Sigmoid colon (tissue), 7 donors: ENCODE data around the gene DHX29. TPM values are rescaled to one million over a fixed set of nuclear protein-coding genes. Genes with fewer than 3 reads are reported as not detected.

Experiments
- DNase-seq: peaks from one replicate; pipeline ENCODE4 v3.0.0-alpha.2; 2019
- H3K27ac ChIP-seq, 4 donors: fragments of 200-600 bp; sonication (generic); one replicate each; pipeline ENCODE4 v1.5.1; 2016 to 2019; ENCODE audit warnings: mild to moderate bottlenecking in 1 of 4
- H3K27me3 ChIP-seq, 3 donors: fragments of 200-600 bp; sonication (generic); one replicate each; pipeline ENCODE4 v1.5.1; 2019; ENCODE audit warnings: mild to moderate bottlenecking in 1 of 3
- H3K36me3 ChIP-seq, 4 donors: fragments of 200-600 bp; sonication (generic); one replicate each; pipeline ENCODE4 v1.5.1; 2016 to 2019
- H3K4me1 ChIP-seq, 4 donors: fragments of 200-600 bp; sonication (generic); one replicate each; pipeline ENCODE4 v1.5.1; 2017 to 2019
- H3K4me3 ChIP-seq, 4 donors: fragments of 200-600 bp; sonication (generic); one replicate each; pipeline ENCODE4 v1.5.1; 2017 to 2019; ENCODE audit warnings: mild to moderate bottlenecking in 2 of 4, moderate library complexity in 1 of 4
- H3K9me3 ChIP-seq, 4 donors: fragments of 200-600 bp in 3 of 4; sonication (generic) in 3 of 4; one replicate each; pipeline versions ENCODE4 v1.5.1 to v1.6.1; 2013 to 2019
- CTCF ChIP-seq, 4 experiments: fragments of 450-650 bp in 3 of 4; fragments of 200-600 bp in 1 of 4; IDR thresholded peaks; one replicate each; pipeline ENCODE4 v1.5.1; 2016 to 2019; ENCODE audit warnings: antibody characterized with exemption in 4 of 4, mild to moderate bottlenecking in 3 of 4, moderate library complexity in 2 of 4
- EP300 ChIP-seq, 4 donors: sonication (generic); formaldehyde crosslinking; IDR thresholded peaks; one replicate each; pipeline ENCODE4 v1.6.1; 2017; ENCODE audit warnings: antibody characterized with exemption in 4 of 4
- POLR2A ChIP-seq, 2 donors: fragments of 450-650 bp; IDR thresholded peaks; one replicate each; pipeline ENCODE4 v1.6.1; 2016; ENCODE audit warnings: antibody characterized with exemption in 2 of 2, mild to moderate bottlenecking in 2 of 2, moderate library complexity in 2 of 2
- POLR2AphosphoS5 ChIP-seq, 4 donors: sonication (generic); formaldehyde crosslinking; IDR thresholded peaks; one replicate each; pipeline ENCODE4 v1.6.1; 2017; ENCODE audit warnings: antibody characterized with exemption in 4 of 4
- WGBS, 2 donors: extraction: QIAGEN DNeasy Blood & Tissue Kit; methylation state at CpG; one replicate each; pipeline ENCODE4 v1.1.7; 2013; 5-methylcytosine and 5-hydroxymethylcytosine counted together
- intact Hi-C: fragments of 100-400 bp; cut with DNase I; formaldehyde crosslinking; loops from one replicate; pipeline ENCODE4 v1.15.1; 2023
- polyA plus RNA-seq, 3 donors: library from polyadenylated mRNA; stranded (reverse); fragments of 200-250 nt; gene quantifications; one replicate each; pipeline ENCODE4 v1.2.3, GENCODE V29; 2013
- total RNA-seq, 4 donors: library from RNA; depleted of rRNA; stranded (reverse); fragments of >200 nt; gene quantifications; one replicate each; pipeline ENCODE4 v1.1.0, GENCODE V29; 2016
- donor health status: healthy with polysubstance abuse.
- donor health status: Bipolar disorder and iron deficiency.
- donor health status: healthy.

DHX29 gene
- total and polyA plus RNA-seq, 7 donors = 7.6 to 34.2 (median 28.8) TPM

- intact Hi-C loops = no loop called here
- H3K4me1 ChIP-seq = peaks cover 0 to 37% (median 34%) of the 10 kb centered on the region in 4 donors
- DNase-seq = no peak
- WGBS, 2 donors = 3 to 14% methylated on average over 31 of the region's 31 CpGs
- H3K36me3 ChIP-seq = no peaks in the 10 kb centered on the region
- H3K9me3 ChIP-seq = no peaks in the 10 kb centered on the region
- peak overlapping the region; percentile 29 to 57 (median 48) for H3K4me3 ChIP-seq
- H3K27ac ChIP-seq = no peak overlapping the region
- peak in 3 of 4 donors; percentile 24 to 46 (median 30) for TF ChIP-seq POLR2AphosphoS5 (IDR thresholded peaks at IDR 0.05)
- no peak for TF ChIP-seq POLR2A (IDR thresholded peaks at IDR 0.05)
- no peak for TF ChIP-seq CTCF (IDR thresholded peaks at IDR 0.05)
- TF ChIP-seq EP300 (IDR thresholded peaks at IDR 0.05) = no peak
- H3K27me3 ChIP-seq = peaks cover 41 to 81% (median 66%) of the 10 kb centered on the region in 3 donors
Measured at GRCh38 chr5:55234121-55234700, 73.3 kb downstream of the DHX29 start.

GRCh38 chr5:55232985-55233928 is 74.2 kb downstream of the DHX29 start, which contains the start of gene CCNO:
TSS of gene CCNO (minus strand) at chr5:55233608. CDS start at chr5:55233523, 85 bp downstream.
- TF ChIP-seq CTCF (IDR thresholded peaks at IDR 0.05) (no peak), POLR2A (IDR thresholded peaks at IDR 0.05) (no peak), EP300 (IDR thresholded peaks at IDR 0.05) (no peak), POLR2AphosphoS5 (IDR thresholded peaks at IDR 0.05) (peak in 1 of 4 donors; percentile 40)
- DNase-seq = peak; percentile 71
- Histone ChIP-seq H3K9me3 (no peaks in the 10 kb centered on the region), H3K36me3 (no peaks in the 10 kb centered on the region), H3K27me3 (peaks cover 46 to 89% (median 75%) of the 10 kb centered on the region in 3 donors), H3K27ac (no peak within 1 kb of the TSS), H3K4me3 (peak within 1 kb of the TSS; percentile 29 to 57 (median 48)), H3K4me1 (peaks cover 0 to 37% (median 34%) of the 10 kb centered on the region in 4 donors)
- 1% methylated on average over 106 of the region's 106 CpGs for WGBS, 2 donors
- intact Hi-C loops = loop anchor here (2.0 kb wide), 1 partner anchor 58 kb away; no protein-coding TSS in a partner anchor

- Histone ChIP-seq H3K9me3 (no peaks in the 10 kb centered on the region), H3K27me3 (peaks cover 55 to 98% (median 83%) of the 10 kb centered on the region in 3 donors), H3K36me3 (no peaks in the 10 kb centered on the region), H3K4me1 (peaks cover 0 to 44% (median 40%) of the 10 kb centered on the region in 4 donors), H3K27ac (no peak overlapping the region), H3K4me3 (peak overlapping the region; percentile 29 to 57 (median 48))
- 1 to 2% methylated on average over 45 of the region's 45 CpGs for WGBS, 2 donors
- DNase-seq = no peak
- TF ChIP-seq CTCF (IDR thresholded peaks at IDR 0.05) (no peak), POLR2AphosphoS5 (IDR thresholded peaks at IDR 0.05) (peak in 1 of 4 donors; percentile 52)
- intact Hi-C loops = loop anchor here (2.0 kb wide), 1 partner anchor 58 kb away; no protein-coding TSS in a partner anchor
Measured at GRCh38 chr5:55232271-55232984, 75.1 kb downstream of the DHX29 start.

GRCh38 chr5:55231919-55232270 is 75.6 kb downstream of the DHX29 start:
- no peak overlapping the region for H3K27ac ChIP-seq
- H3K9me3 ChIP-seq = no peaks in the 10 kb centered on the region
- H3K4me1 ChIP-seq = peaks cover 0 to 49% (median 45%) of the 10 kb centered on the region in 4 donors
- TF ChIP-seq POLR2A (IDR thresholded peaks at IDR 0.05) = no peak
- peak; percentile 50 to 86 (median 80) for TF ChIP-seq POLR2AphosphoS5 (IDR thresholded peaks at IDR 0.05)
- peaks cover 60 to 98% (median 86%) of the 10 kb centered on the region in 3 donors for H3K27me3 ChIP-seq
- WGBS, 2 donors = 2 to 3% methylated on average over 11 of the region's 11 CpGs
- intact Hi-C loops = loop anchor here (2.0 kb wide), 1 partner anchor 57 kb away; no protein-coding TSS in a partner anchor
- DNase-seq = no peak
- H3K4me3 ChIP-seq = peak overlapping the region in 2 of 4 donors; percentile 55 to 57
- no peaks in the 10 kb centered on the region for H3K36me3 ChIP-seq
